Panc1 (cell line): Measurements from ENCODE around the gene EIF1. TPM values are rescaled to one million over a fixed set of nuclear protein-coding genes. Genes with fewer than 3 reads are reported as not detected.

ENCODE experiments used
- ATAC-seq: fragments of 200-7000 bp; cut with Tn5 transposase; 2 replicates; pipeline ENCODE4 v1.9.1; 2020; ENCODE audit warnings: mild to moderate bottlenecking, moderate library complexity
- BruUV-seq: library from RNA; stranded (reverse); fragments of 400-500 nt; replicated peaks from 2 replicates; lab custom pipeline; 2021; lab: Mats Ljungman, UMichigan
- CTCF ChIA-PET: fragments of 300-600 bp; sonication (Branson Sonifier 250); formaldehyde crosslinking; loops from one replicate; lab custom pipeline; 2022; ENCODE audit warnings: antibody characterized with exemption; lab: Charles Lee
- POLR2A ChIA-PET: fragments of 300-600 bp; sonication (Branson Sonifier 250); formaldehyde crosslinking; loops from one replicate; lab custom pipeline; 2022; ENCODE audit warnings: antibody characterized with exemption; lab: Charles Lee
- DNase-seq: peaks from one replicate; pipeline ENCODE4 v3.0.0-alpha.2; 2010; ENCODE audit warnings: low read depth, low spot score
- H3K27ac ChIP-seq: 2 replicates; pipeline ENCODE4 v1.5.1; 2011; ENCODE audit warnings: mild to moderate bottlenecking, low read length, inconsistent platforms
- H3K27me3 ChIP-seq: fragments of 200-500 bp; sonication (Bioruptor generic); 2 replicates; pipeline ENCODE4 v1.6.0; 2014; ENCODE audit warnings: low read length, inconsistent platforms; ENCODE audit not compliant: control insufficient read depth, insufficient read depth
- H3K36me3 ChIP-seq: fragments of 200-500 bp; sonication (Bioruptor generic); 2 replicates; pipeline ENCODE4 v1.5.1; 2014; ENCODE audit warnings: inconsistent platforms, mild to moderate bottlenecking, low read length, moderate library complexity; ENCODE audit not compliant: control insufficient read depth, insufficient read depth
- H3K4me1 ChIP-seq: 2 replicates; pipeline ENCODE4 v1.5.1; 2011; ENCODE audit warnings: inconsistent platforms, mild to moderate bottlenecking, low read length, moderate library complexity; ENCODE audit not compliant: control insufficient read depth, insufficient read depth
- H3K4me3 ChIP-seq, 2 experiments: 2 replicates each; pipeline ENCODE4 v1.5.1; 2011 to 2012; ENCODE audit warnings: low read depth in 2 of 2, low read length in 2 of 2, mild to moderate bottlenecking in 2 of 2, inconsistent platforms in 1 of 2, moderate library complexity in 1 of 2
- H3K9me3 ChIP-seq: fragments of 200-500 bp; sonication (Bioruptor generic); 2 replicates; pipeline ENCODE4 v1.5.1; 2014; ENCODE audit warnings: low read depth, mild to moderate bottlenecking, inconsistent platforms, low read length, moderate library complexity; ENCODE audit not compliant: control insufficient read depth, insufficient read depth
- CTCF ChIP-seq: fragments of 450-650 bp; IDR thresholded peaks from 2 replicates; pipeline ENCODE4 v1.5.1; 2017; ENCODE audit warnings: mild to moderate bottlenecking
- POLR2AphosphoS5 ChIP-seq: IDR thresholded peaks from 2 replicates; pipeline ENCODE4 v1.6.1; 2012; ENCODE audit warnings: mild to moderate bottlenecking, low read depth, low read length, moderate library complexity
- REST ChIP-seq, 2 experiments: IDR thresholded peaks; 2 replicates each; pipeline ENCODE4 v1.6.1; 2011 to 2012; ENCODE audit warnings: low read depth in 2 of 2, control low read depth in 1 of 2, low read length in 1 of 2, mild to moderate bottlenecking in 1 of 2, moderate library complexity in 1 of 2; ENCODE audit not compliant: insufficient read depth in 1 of 2
- SIN3A ChIP-seq: IDR thresholded peaks from 2 replicates; pipeline ENCODE4 v1.6.1; 2012; ENCODE audit warnings: low read depth, mild to moderate bottlenecking, low read length, moderate library complexity, borderline replicate concordance; ENCODE audit not compliant: insufficient read depth
- TCF7L2 ChIP-seq: IDR thresholded peaks from 2 replicates; pipeline ENCODE4 v1.6.1; 2011; ENCODE audit warnings: mild to moderate bottlenecking, low read depth, low read length, inconsistent platforms
- in situ Hi-C: cut with HindIII; loops from 2 replicates; pipeline ENCODE4 v1.10.0; 2016; ENCODE audit warnings: low sequenced_read_pairs, low pct_unique_long_range_greater_than_20kb
- intact Hi-C: fragments of 100-400 bp; cut with micrococcal nuclease; formaldehyde crosslinking; loops from one replicate; pipeline ENCODE4 v1.10.0; 2022; ENCODE audit not compliant: unreplicated experiment
- total RNA-seq: library from RNA; stranded (reverse); gene quantifications from one replicate; pipeline ENCODE4 v1.2.1, GENCODE V29; 2021; ENCODE audit not compliant: unreplicated experiment

EIF1 gene
- total RNA-seq, 1 experiment from 2014 or later: 747 TPM

- TF ChIP-seq SIN3A (no peak), REST (IDR thresholded peaks at IDR 0.05; ENCODE audit: insufficient read depth in 1 of 2, low read depth in 2 of 2, low read length in 1 of 2) (no peak), CTCF (no peak), TCF7L2 (no peak), POLR2AphosphoS5 (no peak)
- Histone ChIP-seq H3K4me1 (peaks cover 23% of the 10 kb centered on the region), H3K27me3 (no peaks in the 10 kb centered on the region), H3K27ac (peak overlapping the region; percentile 20; the same call in 1 of the 2 replicates), H3K9me3 (no peaks in the 10 kb centered on the region), H3K36me3 (no peaks in the 10 kb centered on the region), H3K4me3 (no peak overlapping the region)
- ChIA-PET CTCF (interaction anchor here (0.5 to 7.1 kb wide), 8 partner anchors 10 to 134 kb away, joined by 3 to 104 read pairs (median 6); no protein-coding TSS in a partner anchor), POLR2A (no interaction called here)
- DNase-seq (no peak), ATAC-seq (no peak)
- BruUV-seq: no TSS peak
- intact Hi-C loops (loop anchor here (10.0 kb wide), 2 partner anchors 289 to 339 kb away; no protein-coding TSS in a partner anchor), in situ Hi-C loops (no loop called here)
Measured at GRCh38 chr17:41664172-41664457, 24.6 kb upstream of the EIF1 start.

GRCh38 chr17:41664587-41665565 lies 23.8 kb upstream of the EIF1 start:
- intact Hi-C loops (loop anchor here (10.0 kb wide), 2 partner anchors 290 to 340 kb away; no protein-coding TSS in a partner anchor), in situ Hi-C loops (no loop called here)
- Histone ChIP-seq H3K27me3 (no peaks in the 10 kb centered on the region), H3K9me3 (no peaks in the 10 kb centered on the region), H3K36me3 (no peaks in the 10 kb centered on the region), H3K4me1 (peaks cover 23% of the 10 kb centered on the region), H3K4me3 (peak overlapping the region; percentile 41 to 76), H3K27ac (peak overlapping the region; percentile 92)
- ATAC-seq (no peak), DNase-seq (no peak)
- ChIA-PET CTCF (interaction anchor here (0.6 to 7.1 kb wide), 18 partner anchors 11 to 848 kb away, joined by 3 to 104 read pairs (median 4); no protein-coding TSS in a partner anchor), POLR2A (interaction anchor here (0.6 to 1.8 kb wide), 2 partner anchors 24 to 1228 kb away, joined by 4 to 7 read pairs; partner anchors contain the start of gene EIF1)
- BruUV-seq: no TSS peak
- TF ChIP-seq TCF7L2 (no peak), POLR2AphosphoS5 (no peak), CTCF (no peak), SIN3A (no peak), REST (IDR thresholded peaks at IDR 0.05; ENCODE audit: insufficient read depth in 1 of 2, low read depth in 2 of 2, low read length in 1 of 2) (no peak)
